KG1 (cell line): ENCODE data around the gene SPON1.

Experiments used
- DNase-seq: peaks from one replicate; lab custom pipeline; 2025; lab: John Stamatoyannopoulos, UW

SPON1 gene

GRCh38 chr11:13944911-13945425, 17.6 kb upstream of the SPON1 start:
- DNase-seq: no peak

GRCh38 chr11:13947379-13947778, 15.1 kb upstream of the SPON1 start:
- no peak for DNase-seq

- no peak for DNase-seq
Measured at GRCh38 chr11:13949876-13950275, 12.6 kb upstream of the SPON1 start.

GRCh38 chr11:13952221-13952620, 10.3 kb upstream of the SPON1 start:
- DNase-seq: no peak

- no peak for DNase-seq
Measured at GRCh38 chr11:13952668-13953067, 9.9 kb upstream of the SPON1 start.

GRCh38 chr11:13954591-13954990, 7.9 kb upstream of the SPON1 start:
- DNase-seq: no peak

- peak; percentile 23 for DNase-seq
Measured at GRCh38 chr11:13955971-13956421, 6.5 kb upstream of the SPON1 start.

GRCh38 chr11:13956988-13957387, 5.5 kb upstream of the SPON1 start:
- no peak for DNase-seq

GRCh38 chr11:13958641-13959400, 3.7 kb upstream of the SPON1 start:
- no peak for DNase-seq

- DNase-seq: no peak
Measured at GRCh38 chr11:13962198-13962561, 343 bp upstream of the SPON1 start.

GRCh38 chr11:13963169-13963948, 836 bp downstream of the SPON1 start:
- no peak for DNase-seq

- no peak for DNase-seq
Measured at GRCh38 chr11:13963949-13964770, 1.6 kb downstream of the SPON1 start.

GRCh38 chr11:13964771-13965074, 2.2 kb downstream of the SPON1 start:
- DNase-seq: no peak

- no peak for DNase-seq
Measured at GRCh38 chr11:13965337-13965736, 2.8 kb downstream of the SPON1 start.

- no peak for DNase-seq
Measured at GRCh38 chr11:13966013-13966412, 3.5 kb downstream of the SPON1 start.

- no peak for DNase-seq
Measured at GRCh38 chr11:13966486-13966885, 4.0 kb downstream of the SPON1 start.

- DNase-seq: no peak
Measured at GRCh38 chr11:13970986-13971385, 8.5 kb downstream of the SPON1 start.

- DNase-seq: no peak
Measured at GRCh38 chr11:13972043-13972910, 9.8 kb downstream of the SPON1 start.

GRCh38 chr11:13972944-13973343, 10.4 kb downstream of the SPON1 start:
- no peak for DNase-seq

- no peak for DNase-seq
Measured at GRCh38 chr11:13974631-13975030, 12.1 kb downstream of the SPON1 start.

- DNase-seq: no peak
Measured at GRCh38 chr11:13983081-13983751, 20.7 kb downstream of the SPON1 start.
